HEK293 (cell line): Measurements from ENCODE around the gene DUSP19.

Experiments
- GFI1B ChIP-seq: fragments of 450-650 bp; formaldehyde crosslinking; IDR thresholded peaks from 2 replicates; pipeline ENCODE4 v1.5.1; 2016; ENCODE audit warnings: missing biosample characterization, missing genetic modification characterization
- MZF1 ChIP-seq: fragments of 450-650 bp; formaldehyde crosslinking; IDR thresholded peaks from 2 replicates; pipeline ENCODE4 v1.5.1; 2017; ENCODE audit warnings: missing biosample characterization, missing genetic modification characterization, borderline replicate concordance
- PRDM6 ChIP-seq: fragments of 450-650 bp; formaldehyde crosslinking; IDR thresholded peaks from 2 replicates; pipeline ENCODE4 v1.5.1; 2017; ENCODE audit warnings: missing biosample characterization, missing genetic modification characterization
- SALL2 ChIP-seq: fragments of 450-650 bp; formaldehyde crosslinking; IDR thresholded peaks from 2 replicates; pipeline ENCODE4 v1.5.0; 2017; ENCODE audit warnings: missing biosample characterization, mild to moderate bottlenecking, missing genetic modification characterization, borderline replicate concordance
- SP7 ChIP-seq: fragments of 450-650 bp; formaldehyde crosslinking; IDR thresholded peaks from 2 replicates; pipeline ENCODE4 v1.5.1; 2016; ENCODE audit warnings: missing biosample characterization, missing genetic modification characterization
- ZBTB21 ChIP-seq: fragments of 450-650 bp; formaldehyde crosslinking; IDR thresholded peaks from 2 replicates; pipeline ENCODE4 v1.5.1; 2017; ENCODE audit warnings: missing biosample characterization, missing genetic modification characterization
- ZFHX2 ChIP-seq: fragments of 450-650 bp; formaldehyde crosslinking; conservative IDR thresholded peaks from 2 replicates; pipeline ENCODE4 v1.5.1; 2016; ENCODE audit warnings: missing biosample characterization, missing genetic modification characterization
- ZFP3 ChIP-seq: fragments of 450-650 bp; formaldehyde crosslinking; IDR thresholded peaks from 2 replicates; pipeline ENCODE4 v1.5.1; 2016; ENCODE audit warnings: low read depth, missing biosample characterization, missing genetic modification characterization
- ZNF10 ChIP-seq: fragments of 450-650 bp; formaldehyde crosslinking; IDR thresholded peaks from 2 replicates; pipeline ENCODE4 v1.5.1; 2017; ENCODE audit warnings: missing biosample characterization, missing genetic modification characterization
- ZNF148 ChIP-seq: fragments of 450-650 bp; formaldehyde crosslinking; IDR thresholded peaks from 2 replicates; pipeline ENCODE4 v1.5.0; 2017; ENCODE audit warnings: missing biosample characterization, missing genetic modification characterization, borderline replicate concordance
- ZNF16 ChIP-seq: fragments of 450-650 bp; formaldehyde crosslinking; IDR thresholded peaks from 2 replicates; pipeline ENCODE4 v1.5.1; 2016; ENCODE audit warnings: low read depth, missing biosample characterization, missing genetic modification characterization
- ZNF175 ChIP-seq: fragments of 450-650 bp; formaldehyde crosslinking; IDR thresholded peaks from 2 replicates; pipeline ENCODE4 v1.5.1; 2016; ENCODE audit warnings: missing biosample characterization, missing genetic modification characterization
- ZNF18 ChIP-seq: fragments of 450-650 bp; formaldehyde crosslinking; IDR thresholded peaks from 2 replicates; pipeline ENCODE4 v1.5.1; 2016; ENCODE audit warnings: missing biosample characterization, missing genetic modification characterization
- ZNF2 ChIP-seq: fragments of 450-650 bp; formaldehyde crosslinking; IDR thresholded peaks from 2 replicates; pipeline ENCODE4 v1.5.1; 2016; ENCODE audit warnings: missing biosample characterization, missing genetic modification characterization
- ZNF211 ChIP-seq: fragments of 450-650 bp; formaldehyde crosslinking; IDR thresholded peaks from 2 replicates; pipeline ENCODE4 v1.5.1; 2016; ENCODE audit warnings: low read depth, missing biosample characterization, missing genetic modification characterization
- ZNF350 ChIP-seq: fragments of 450-650 bp; formaldehyde crosslinking; IDR thresholded peaks from 2 replicates; pipeline ENCODE4 v1.5.0; 2017; ENCODE audit warnings: missing biosample characterization, mild to moderate bottlenecking, missing genetic modification characterization
- ZNF416 ChIP-seq: fragments of 450-650 bp; formaldehyde crosslinking; IDR thresholded peaks from 2 replicates; pipeline ENCODE4 v1.5.1; 2016; ENCODE audit warnings: missing biosample characterization, missing genetic modification characterization
- ZNF48 ChIP-seq: fragments of 450-650 bp; formaldehyde crosslinking; IDR thresholded peaks from 2 replicates; pipeline ENCODE4 v1.5.1; 2016; ENCODE audit warnings: missing biosample characterization, missing genetic modification characterization
- ZNF518A ChIP-seq: fragments of 450-650 bp; formaldehyde crosslinking; conservative IDR thresholded peaks from 2 replicates; pipeline ENCODE4 v1.5.1; 2016; ENCODE audit warnings: low read depth, missing biosample characterization, missing genetic modification characterization
- ZNF529 ChIP-seq: fragments of 450-650 bp; formaldehyde crosslinking; IDR thresholded peaks from 2 replicates; pipeline ENCODE4 v1.5.1; 2017; ENCODE audit warnings: missing genetic modification characterization, missing biosample characterization; ENCODE audit not compliant: insufficient replicate concordance
- ZNF555 ChIP-seq: fragments of 450-650 bp; formaldehyde crosslinking; conservative IDR thresholded peaks from 2 replicates; pipeline ENCODE4 v1.5.1; 2017; ENCODE audit warnings: missing biosample characterization, mild to moderate bottlenecking, missing genetic modification characterization, inconsistent platforms
- ZNF558 ChIP-seq: fragments of 450-650 bp; formaldehyde crosslinking; IDR thresholded peaks from 2 replicates; pipeline ENCODE4 v1.5.1; 2016; ENCODE audit warnings: missing biosample characterization, missing genetic modification characterization
- ZNF639 ChIP-seq: fragments of 450-650 bp; formaldehyde crosslinking; IDR thresholded peaks from 2 replicates; pipeline ENCODE4 v1.5.1; 2016; ENCODE audit warnings: missing biosample characterization, missing genetic modification characterization
- ZNF645 ChIP-seq: fragments of 450-650 bp; formaldehyde crosslinking; IDR thresholded peaks from 2 replicates; pipeline ENCODE4; 2016; ENCODE audit warnings: missing biosample characterization, missing genetic modification characterization
- ZNF664 ChIP-seq: fragments of 450-650 bp; formaldehyde crosslinking; IDR thresholded peaks from 2 replicates; pipeline ENCODE4 v1.5.1; 2016; ENCODE audit warnings: missing biosample characterization, missing genetic modification characterization

Gene DUSP19

GRCh38 chr2:183124222-183124956 lies 45.8 kb downstream of the DUSP19 start, which contains the start of gene NUP35 (continued):
- TF ChIP-seq ZNF555 (tag by site-specific recombination) (no peak), ZFP3 (no peak), SP7 (tag by site-specific recombination) (0 out of 2 replicates have a peak, but pooled peaks have one; percentile 29), SALL2 (no peak), ZNF148 (tag by site-specific recombination) (no peak), ZNF529 (tag by site-specific recombination) (no peak), GFI1B (tag by site-specific recombination) (no peak), ZNF518A (tag by site-specific recombination) (peak; percentile 58), ZNF16 (tag by site-specific recombination) (no peak), ZNF10 (peak; percentile 9; the same call in 1 of the 2 replicates), ZNF18 (tag by site-specific recombination) (no peak), ZNF48 (tag by site-specific recombination) (no peak), PRDM6 (tag by site-specific recombination) (no peak), ZNF175 (tag by site-specific recombination) (no peak), MZF1 (no peak), ZBTB21 (tag by site-specific recombination) (peak; percentile 45; the same call in 1 of the 2 replicates), ZNF664 (tag by site-specific recombination) (no peak), ZNF639 (tag by site-specific recombination) (no peak), ZNF350 (tag by site-specific recombination) (no peak), ZNF645 (no peak), ZNF558 (no peak; the same call in 1 of the 2 replicates), ZNF211 (tag by site-specific recombination) (no peak), ZNF2 (tag by site-specific recombination) (peak; percentile 46; the same call in 1 of the 2 replicates), ZNF416 (no peak), ZFHX2 (peak; percentile 75)
